ENCODE results near the gene IRF9. TPM values are rescaled to one million over a fixed set of nuclear protein-coding genes. Genes with fewer than 3 reads are reported as not detected.

IRF9 gene
- total and polyA plus RNA-seq, 2 of the 13 experiments (the other 11 are each of a cell fraction or from before 2014, with no cell fraction given), result 14.9 to 49.7 TPM

DNA sequence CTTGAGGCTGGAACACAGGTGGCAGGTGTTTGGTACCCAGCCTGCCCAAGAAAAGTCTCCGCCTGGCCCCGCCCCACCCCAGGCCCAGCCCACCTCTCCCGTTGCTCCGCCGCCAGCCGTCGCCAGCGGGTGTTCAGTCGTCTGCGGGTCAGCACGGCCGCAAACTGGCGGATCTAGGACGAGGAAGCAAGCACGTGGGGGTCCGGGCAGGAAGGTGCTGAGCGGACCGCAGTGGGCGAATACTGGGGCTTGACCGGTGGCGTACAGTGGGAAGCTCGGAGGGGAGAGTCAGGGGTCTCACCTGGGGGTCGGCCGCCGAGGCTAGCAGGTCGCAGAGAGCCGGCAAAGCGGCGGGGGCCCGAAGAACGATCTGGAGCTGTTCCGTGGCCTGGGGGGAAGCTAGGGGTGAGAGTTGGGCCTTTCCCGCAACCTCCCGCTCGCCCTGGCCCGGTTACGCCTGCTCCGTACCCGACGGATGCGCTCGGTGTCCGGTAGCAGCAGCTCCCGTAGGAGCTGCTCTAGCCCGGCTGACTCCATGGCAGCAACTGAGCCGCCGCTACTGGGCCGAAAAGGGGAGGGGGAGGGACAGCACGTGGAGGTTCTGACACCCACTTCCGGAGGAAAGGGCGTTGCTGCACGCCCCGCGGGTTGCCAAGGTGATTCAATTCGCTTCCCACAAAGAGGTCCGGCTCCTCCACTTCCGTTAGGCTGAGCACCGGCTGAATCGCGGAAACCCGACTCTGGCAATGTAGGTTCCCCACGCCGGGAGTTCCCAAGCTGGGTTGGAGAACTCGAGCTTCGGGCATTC is 27.4 kb downstream of the IRF9 start, which contains the start of gene IPO4 (continued):
- TF ChIP-seq ZSCAN21 (CRISPR knock-in tag; IDR thresholded peaks at IDR 0.05; ENCODE audit: borderline replicate concordance) (peak; percentile 96; the same call in 1 of the 2 replicates), ZNF792 (CRISPR knock-in tag; IDR thresholded peaks at IDR 0.05) (peak; percentile 99), TP53 (CRISPR knock-in tag; conservative IDR thresholded peaks at IDR 0.05) (peak; percentile 79), ARNT2 (CRISPR knock-in tag; IDR thresholded peaks at IDR 0.05; ENCODE audit: low read depth) (peak; percentile 98), HOXA3 (CRISPR knock-in tag; IDR thresholded peaks at IDR 0.05) (peak; percentile 97), ISL2 (CRISPR knock-in tag; IDR thresholded peaks at IDR 0.05) (peak; percentile 96), ZNF333 (CRISPR knock-in tag; IDR thresholded peaks at IDR 0.05; ENCODE audit: borderline replicate concordance) (peak; percentile 99), ZNF678 (CRISPR knock-in tag; IDR thresholded peaks at IDR 0.05) (peak; percentile 98), DNMT1 (CRISPR knock-in tag; IDR thresholded peaks at IDR 0.05) (peak; percentile 97; the same call in 1 of the 2 replicates), TEAD2 (CRISPR knock-in tag; IDR thresholded peaks at IDR 0.05) (no peak), ZNF33B (CRISPR knock-in tag; IDR thresholded peaks at IDR 0.05) (peak; percentile 98), SRF (IDR thresholded peaks at IDR 0.05; ENCODE audit: low read depth, low read length) (peak; percentile 93), AGO1 (IDR thresholded peaks at IDR 0.05; ENCODE audit: low read depth, low read length, poor library complexity, severe bottlenecking) (peak; percentile 97), ZNF354B (CRISPR knock-in tag; IDR thresholded peaks at IDR 0.05) (peak; percentile 98)
- TF ChIP-seq, protein P1, sequence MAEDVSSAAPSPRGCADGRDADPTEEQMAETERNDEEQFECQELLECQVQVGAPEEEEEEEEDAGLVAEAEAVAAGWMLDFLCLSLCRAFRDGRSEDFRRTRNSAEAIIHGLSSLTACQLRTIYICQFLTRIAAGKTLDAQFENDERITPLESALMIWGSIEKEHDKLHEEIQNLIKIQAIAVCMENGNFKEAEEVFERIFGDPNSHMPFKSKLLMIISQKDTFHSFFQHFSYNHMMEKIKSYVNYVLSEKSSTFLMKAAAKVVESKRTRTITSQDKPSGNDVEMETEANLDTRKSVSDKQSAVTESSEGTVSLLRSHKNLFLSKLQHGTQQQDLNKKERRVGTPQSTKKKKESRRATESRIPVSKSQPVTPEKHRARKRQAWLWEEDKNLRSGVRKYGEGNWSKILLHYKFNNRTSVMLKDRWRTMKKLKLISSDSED (CRISPR knock-in tag; IDR thresholded peaks at IDR 0.05), result no peak; the same call in 1 of the 2 replicates
- TF ChIP-seq, protein P2, sequence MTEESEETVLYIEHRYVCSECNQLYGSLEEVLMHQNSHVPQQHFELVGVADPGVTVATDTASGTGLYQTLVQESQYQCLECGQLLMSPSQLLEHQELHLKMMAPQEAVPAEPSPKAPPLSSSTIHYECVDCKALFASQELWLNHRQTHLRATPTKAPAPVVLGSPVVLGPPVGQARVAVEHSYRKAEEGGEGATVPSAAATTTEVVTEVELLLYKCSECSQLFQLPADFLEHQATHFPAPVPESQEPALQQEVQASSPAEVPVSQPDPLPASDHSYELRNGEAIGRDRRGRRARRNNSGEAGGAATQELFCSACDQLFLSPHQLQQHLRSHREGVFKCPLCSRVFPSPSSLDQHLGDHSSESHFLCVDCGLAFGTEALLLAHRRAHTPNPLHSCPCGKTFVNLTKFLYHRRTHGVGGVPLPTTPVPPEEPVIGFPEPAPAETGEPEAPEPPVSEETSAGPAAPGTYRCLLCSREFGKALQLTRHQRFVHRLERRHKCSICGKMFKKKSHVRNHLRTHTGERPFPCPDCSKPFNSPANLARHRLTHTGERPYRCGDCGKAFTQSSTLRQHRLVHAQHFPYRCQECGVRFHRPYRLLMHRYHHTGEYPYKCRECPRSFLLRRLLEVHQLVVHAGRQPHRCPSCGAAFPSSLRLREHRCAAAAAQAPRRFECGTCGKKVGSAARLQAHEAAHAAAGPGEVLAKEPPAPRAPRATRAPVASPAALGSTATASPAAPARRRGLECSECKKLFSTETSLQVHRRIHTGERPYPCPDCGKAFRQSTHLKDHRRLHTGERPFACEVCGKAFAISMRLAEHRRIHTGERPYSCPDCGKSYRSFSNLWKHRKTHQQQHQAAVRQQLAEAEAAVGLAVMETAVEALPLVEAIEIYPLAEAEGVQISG (CRISPR knock-in tag; IDR thresholded peaks at IDR 0.05), result peak; percentile 98
- TF ChIP-seq, protein P3, sequence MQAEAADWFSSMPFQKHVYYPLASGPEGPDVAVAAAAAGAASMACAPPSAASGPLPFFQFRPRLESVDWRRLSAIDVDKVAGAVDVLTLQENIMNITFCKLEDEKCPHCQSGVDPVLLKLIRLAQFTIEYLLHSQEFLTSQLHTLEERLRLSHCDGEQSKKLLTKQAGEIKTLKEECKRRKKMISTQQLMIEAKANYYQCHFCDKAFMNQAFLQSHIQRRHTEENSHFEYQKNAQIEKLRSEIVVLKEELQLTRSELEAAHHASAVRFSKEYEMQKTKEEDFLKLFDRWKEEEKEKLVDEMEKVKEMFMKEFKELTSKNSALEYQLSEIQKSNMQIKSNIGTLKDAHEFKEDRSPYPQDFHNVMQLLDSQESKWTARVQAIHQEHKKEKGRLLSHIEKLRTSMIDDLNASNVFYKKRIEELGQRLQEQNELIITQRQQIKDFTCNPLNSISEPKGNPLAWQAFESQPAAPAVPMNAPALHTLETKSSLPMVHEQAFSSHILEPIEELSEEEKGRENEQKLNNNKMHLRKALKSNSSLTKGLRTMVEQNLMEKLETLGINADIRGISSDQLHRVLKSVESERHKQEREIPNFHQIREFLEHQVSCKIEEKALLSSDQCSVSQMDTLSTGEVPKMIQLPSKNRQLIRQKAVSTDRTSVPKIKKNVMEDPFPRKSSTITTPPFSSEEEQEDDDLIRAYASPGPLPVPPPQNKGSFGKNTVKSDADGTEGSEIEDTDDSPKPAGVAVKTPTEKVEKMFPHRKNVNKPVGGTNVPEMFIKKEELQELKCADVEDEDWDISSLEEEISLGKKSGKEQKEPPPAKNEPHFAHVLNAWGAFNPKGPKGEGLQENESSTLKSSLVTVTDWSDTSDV (CRISPR knock-in tag; IDR thresholded peaks at IDR 0.05), result peak; percentile 98; the same call in 1 of the 2 replicates
- TF ChIP-seq, protein P4, sequence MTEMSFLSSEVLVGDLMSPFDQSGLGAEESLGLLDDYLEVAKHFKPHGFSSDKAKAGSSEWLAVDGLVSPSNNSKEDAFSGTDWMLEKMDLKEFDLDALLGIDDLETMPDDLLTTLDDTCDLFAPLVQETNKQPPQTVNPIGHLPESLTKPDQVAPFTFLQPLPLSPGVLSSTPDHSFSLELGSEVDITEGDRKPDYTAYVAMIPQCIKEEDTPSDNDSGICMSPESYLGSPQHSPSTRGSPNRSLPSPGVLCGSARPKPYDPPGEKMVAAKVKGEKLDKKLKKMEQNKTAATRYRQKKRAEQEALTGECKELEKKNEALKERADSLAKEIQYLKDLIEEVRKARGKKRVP (CRISPR knock-in tag; IDR thresholded peaks at IDR 0.05), result no peak
- TF ChIP-seq, protein P5, sequence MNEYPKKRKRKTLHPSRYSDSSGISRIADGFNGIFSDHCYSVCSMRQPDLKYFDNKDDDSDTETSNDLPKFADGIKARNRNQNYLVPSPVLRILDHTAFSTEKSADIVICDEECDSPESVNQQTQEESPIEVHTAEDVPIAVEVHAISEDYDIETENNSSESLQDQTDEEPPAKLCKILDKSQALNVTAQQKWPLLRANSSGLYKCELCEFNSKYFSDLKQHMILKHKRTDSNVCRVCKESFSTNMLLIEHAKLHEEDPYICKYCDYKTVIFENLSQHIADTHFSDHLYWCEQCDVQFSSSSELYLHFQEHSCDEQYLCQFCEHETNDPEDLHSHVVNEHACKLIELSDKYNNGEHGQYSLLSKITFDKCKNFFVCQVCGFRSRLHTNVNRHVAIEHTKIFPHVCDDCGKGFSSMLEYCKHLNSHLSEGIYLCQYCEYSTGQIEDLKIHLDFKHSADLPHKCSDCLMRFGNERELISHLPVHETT (CRISPR knock-in tag; conservative IDR thresholded peaks at IDR 0.05), result peak; percentile 96

All from HepG2 (cell line).